Measurements from ENCODE around the gene MFN2. TPM values are rescaled to one million over a fixed set of nuclear protein-coding genes. Genes with fewer than 3 reads are reported as not detected.
"Not testable (repeated sequence)": the region's sequence is repeated elsewhere in the genome, so short reads cannot be mapped to it uniquely, and the experiment has no call there.

Gene MFN2
- 84.6 and 88.7 TPM in 2 replicates for total RNA-seq

GRCh38 chr1:11979851-11980675 is at the start of gene MFN2:
MFN2 (plus strand) TSS chr1:11980444; CDS start chr1:11989169, 8,725 bp downstream.
- H3K4me1 Mint-ChIP-seq: peaks cover 29% of the 10 kb centered on the region
- peak; percentile 98 for DNase-seq
- peak within 1 kb of the TSS; percentile 85 for H3K4me3 Mint-ChIP-seq
- no peaks in the 10 kb centered on the region for H3K27me3 Mint-ChIP-seq
- H3K9me3 Mint-ChIP-seq: no peaks in the 10 kb centered on the region
- peaks cover 26% of the 10 kb centered on the region for H3K36me3 Mint-ChIP-seq (ENCODE audit: low read depth)
- intact Hi-C loops (cut with micrococcal nuclease): loop anchor here (1.0 to 2.0 kb wide), 5 partner anchors 39 to 174 kb away; partner anchors contain the start of genes CLCN6, KIAA2013, MIIP and PLOD1
- H3K27ac Mint-ChIP-seq: peak within 1 kb of the TSS; percentile 85

DNA sequence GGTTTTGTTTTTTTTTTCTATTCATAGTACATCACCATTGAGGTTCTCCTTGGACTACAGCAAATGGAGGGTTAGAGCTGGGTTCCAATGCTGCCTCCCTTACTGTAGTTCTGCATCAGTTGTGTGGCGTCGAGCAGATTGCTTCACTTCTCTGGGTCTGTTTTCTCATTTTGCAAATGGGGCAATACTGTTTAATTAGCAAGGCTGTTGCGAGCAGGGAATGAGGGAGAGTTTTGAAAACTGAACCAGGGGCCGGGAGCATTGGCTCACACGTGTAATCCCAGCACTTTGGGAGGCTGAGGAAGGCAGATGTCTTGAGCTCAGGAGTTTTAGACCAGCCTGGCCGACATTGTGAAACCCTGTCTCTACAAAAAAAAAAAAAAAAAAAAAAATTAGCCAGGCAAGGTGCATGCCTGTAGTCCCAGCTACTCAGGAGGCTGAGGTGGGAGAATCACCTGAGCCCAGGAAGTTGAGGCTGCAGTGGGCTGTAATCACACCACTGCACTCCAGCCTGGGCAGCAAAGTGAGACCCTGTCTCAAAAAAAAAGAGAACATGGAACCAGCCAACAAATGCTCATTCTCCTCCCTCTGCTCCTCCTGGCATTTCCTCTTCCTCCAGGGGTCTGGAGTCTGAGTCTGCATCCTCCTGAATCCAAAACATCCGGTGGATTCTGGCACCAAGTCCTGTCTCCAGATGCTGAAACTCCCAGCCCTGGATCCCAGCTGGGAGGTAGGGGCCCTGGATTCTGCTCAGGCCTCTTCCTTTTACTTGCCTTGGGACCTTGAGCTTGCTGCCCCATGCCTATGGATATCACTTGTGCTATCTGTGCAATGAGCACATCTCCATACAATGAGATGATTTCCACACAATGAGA is 49.4 kb upstream of the MFN2 start:
- no peaks in the 10 kb centered on the region for H3K36me3 Mint-ChIP-seq (ENCODE audit: low read depth)
- no peak overlapping the region for H3K4me3 Mint-ChIP-seq
- H3K4me1 Mint-ChIP-seq: peaks cover 9% of the 10 kb centered on the region
- no peak for DNase-seq
- no peak overlapping the region for H3K27ac Mint-ChIP-seq
- no peaks in the 10 kb centered on the region for H3K9me3 Mint-ChIP-seq
- H3K27me3 Mint-ChIP-seq: no peaks in the 10 kb centered on the region
- intact Hi-C loops (cut with micrococcal nuclease): no loop called here

DNA sequence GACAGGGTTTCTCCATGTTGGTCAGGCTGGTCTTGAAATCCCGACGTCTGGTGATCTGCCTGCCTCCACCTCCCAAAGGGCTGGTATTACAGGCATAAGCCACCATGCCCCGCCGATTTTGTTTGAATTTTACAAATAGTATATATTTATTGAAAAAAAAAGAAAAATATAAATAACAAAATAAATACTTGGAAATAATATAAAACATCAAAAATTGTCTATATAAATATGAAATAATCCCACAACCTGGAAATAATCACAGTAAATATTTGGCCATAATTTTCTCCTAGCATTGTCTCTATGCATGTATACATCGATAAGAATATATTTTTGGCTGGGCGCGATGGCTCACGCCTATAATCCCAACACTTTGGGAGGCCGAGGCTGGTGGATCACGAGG is 48.4 kb upstream of the MFN2 start:
- no peaks in the 10 kb centered on the region for H3K36me3 Mint-ChIP-seq (ENCODE audit: low read depth)
- no peaks in the 10 kb centered on the region for H3K27me3 Mint-ChIP-seq
- no peak for DNase-seq
- H3K4me3 Mint-ChIP-seq: no peak overlapping the region
- H3K9me3 Mint-ChIP-seq: no peaks in the 10 kb centered on the region
- peaks cover 5% of the 10 kb centered on the region for H3K4me1 Mint-ChIP-seq
- no peak overlapping the region for H3K27ac Mint-ChIP-seq
- intact Hi-C loops (cut with micrococcal nuclease): no loop called here

- Mint-ChIP-seq H3K27ac (peak within 1 kb of the TSS; percentile 50), H3K4me3 (peak within 1 kb of the TSS; percentile 86), H3K27me3 (no peaks in the 10 kb centered on the region), H3K4me1 (peaks cover 8% of the 10 kb centered on the region), H3K9me3 (no peaks in the 10 kb centered on the region), H3K36me3 (ENCODE audit: low read depth) (no peaks in the 10 kb centered on the region)
- peak; percentile 94 for DNase-seq
- intact Hi-C loops (cut with micrococcal nuclease): loop anchor here (1.0 to 2.0 kb wide), 3 partner anchors 8 to 46 kb away; partner anchors contain the start of genes KIAA2013 and MFN2
Observed at GRCh38 chr1:11934302-11935056, 45.8 kb upstream of the MFN2 start, which contains the start of gene PLOD1. PLOD1 (plus strand) TSS chr1:11934717; CDS start chr1:11934780, 63 bp downstream.

- Mint-ChIP-seq H3K9me3 (no peaks in the 10 kb centered on the region), H3K36me3 (ENCODE audit: low read depth) (no peaks in the 10 kb centered on the region), H3K4me3 (peak overlapping the region; percentile 86), H3K27ac (peak overlapping the region; percentile 15), H3K27me3 (no peaks in the 10 kb centered on the region), H3K4me1 (peaks cover 6% of the 10 kb centered on the region)
- intact Hi-C loops (cut with micrococcal nuclease): loop anchor here (2.0 kb wide), 1 partner anchor 26 kb away; no protein-coding TSS in a partner anchor
- DNase-seq: no peak
Observed at GRCh38 chr1:11935057-11935412, 45.2 kb upstream of the MFN2 start.

DNA sequence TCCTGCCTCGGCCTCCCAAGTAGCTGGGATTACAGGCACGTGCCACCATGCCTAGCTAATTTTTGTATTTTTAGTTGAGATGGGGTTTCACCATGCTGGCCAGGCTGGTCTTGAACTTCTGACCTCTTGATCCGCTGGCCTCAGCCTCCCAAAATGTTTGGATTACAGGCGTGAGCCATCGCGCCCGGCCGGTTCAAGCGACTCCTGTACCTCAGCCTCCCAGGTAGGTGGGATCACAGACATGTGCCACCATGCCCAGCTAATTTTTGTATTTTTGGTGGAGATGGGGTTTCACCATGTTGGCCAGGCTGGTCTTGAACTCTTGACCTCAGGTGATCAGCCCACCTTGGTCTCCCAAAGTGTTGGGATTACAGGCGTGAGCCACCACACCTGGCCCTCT is 44.5 kb upstream of the MFN2 start:
- H3K4me3 Mint-ChIP-seq: peak overlapping the region; percentile 17
- intact Hi-C loops (cut with micrococcal nuclease): loop anchor here (2.0 kb wide), 1 partner anchor 27 kb away; no protein-coding TSS in a partner anchor
- not testable (repeated sequence) for H3K36me3 Mint-ChIP-seq (ENCODE audit: low read depth); H3K27me3 Mint-ChIP-seq; DNase-seq; H3K27ac Mint-ChIP-seq; H3K4me1 Mint-ChIP-seq; H3K9me3 Mint-ChIP-seq

- Mint-ChIP-seq H3K27ac (no peak overlapping the region), H3K4me1 (peaks cover 7% of the 10 kb centered on the region), H3K36me3 (ENCODE audit: low read depth) (no peaks in the 10 kb centered on the region), H3K27me3 (no peaks in the 10 kb centered on the region), H3K9me3 (no peaks in the 10 kb centered on the region), H3K4me3 (no peak overlapping the region)
- intact Hi-C loops (cut with micrococcal nuclease): no loop called here
- no peak for DNase-seq
Observed at GRCh38 chr1:11938722-11939526, 41.3 kb upstream of the MFN2 start.

DNA sequence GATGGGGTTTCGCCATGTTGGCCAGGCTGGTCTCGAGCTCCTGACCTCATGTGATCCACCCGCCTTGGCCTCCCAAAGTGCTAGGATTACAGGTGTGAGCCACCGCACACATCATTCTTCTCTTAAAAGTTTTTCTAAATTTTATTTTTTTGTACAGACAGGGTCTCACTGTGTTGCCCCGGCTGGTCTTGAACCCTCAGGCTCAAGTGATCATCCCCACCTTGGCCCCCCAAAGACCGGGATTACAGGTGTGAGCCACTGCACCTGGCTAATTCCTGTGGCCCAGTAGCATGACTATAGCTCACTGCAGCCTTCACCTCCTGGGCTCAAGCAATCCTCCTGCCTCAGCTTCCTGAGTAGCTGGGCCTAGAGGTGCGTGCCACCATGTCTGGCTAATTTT is 40.5 kb upstream of the MFN2 start:
- H3K27me3 Mint-ChIP-seq; DNase-seq; H3K9me3 Mint-ChIP-seq; H3K4me3 Mint-ChIP-seq; intact Hi-C loops (cut with micrococcal nuclease); H3K36me3 Mint-ChIP-seq (ENCODE audit: low read depth); H3K4me1 Mint-ChIP-seq; H3K27ac Mint-ChIP-seq: not testable (repeated sequence)

DNA sequence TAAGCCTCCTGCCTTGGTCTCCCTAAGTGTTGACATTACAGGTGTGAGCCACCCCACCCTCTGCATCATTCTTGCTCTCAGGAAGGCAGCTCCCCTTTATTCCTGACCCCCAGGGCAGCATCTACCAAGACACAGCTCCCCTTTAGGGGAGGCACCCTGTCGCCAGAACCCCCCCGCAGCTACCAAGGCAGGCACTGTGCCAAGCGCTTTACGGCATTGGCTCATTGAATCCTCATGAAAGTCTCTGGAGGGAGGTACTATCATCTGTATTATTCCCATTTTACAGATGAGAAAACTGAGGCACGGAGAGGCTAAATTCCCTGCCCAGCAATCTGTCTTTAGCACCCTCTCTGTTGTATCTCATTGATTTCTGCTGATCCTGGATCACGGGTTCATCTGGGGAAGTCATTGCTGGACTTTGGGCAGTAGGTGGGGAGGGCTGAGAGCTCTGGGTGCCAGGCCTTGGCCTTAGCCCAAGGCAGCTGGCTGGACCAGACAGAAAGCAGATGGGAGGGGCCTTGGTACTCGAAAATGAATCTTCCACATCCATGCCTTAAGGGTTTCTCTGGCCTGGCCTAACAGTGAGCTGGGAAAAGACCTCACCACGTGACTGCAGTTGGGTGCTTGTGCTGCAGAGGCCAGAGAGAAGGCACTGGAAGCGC is 39.9 kb upstream of the MFN2 start:
- Mint-ChIP-seq H3K4me3 (no peak overlapping the region), H3K9me3 (no peaks in the 10 kb centered on the region), H3K36me3 (ENCODE audit: low read depth) (peaks cover 4% of the 10 kb centered on the region), H3K4me1 (peaks cover 5% of the 10 kb centered on the region), H3K27me3 (no peaks in the 10 kb centered on the region), H3K27ac (no peak overlapping the region)
- no peak for DNase-seq
- intact Hi-C loops (cut with micrococcal nuclease): no loop called here

- intact Hi-C loops (cut with micrococcal nuclease): no loop called here
- Mint-ChIP-seq H3K27me3 (no peaks in the 10 kb centered on the region), H3K4me3 (no peak overlapping the region), H3K9me3 (peaks cover 6% of the 10 kb centered on the region), H3K36me3 (ENCODE audit: low read depth) (peaks cover 10% of the 10 kb centered on the region), H3K27ac (no peak overlapping the region), H3K4me1 (peaks cover 10% of the 10 kb centered on the region)
- no peak for DNase-seq
Observed at GRCh38 chr1:11942280-11942679, 38.0 kb upstream of the MFN2 start.

GRCh38 chr1:11943619-11944018 is 36.6 kb upstream of the MFN2 start:
- H3K9me3 Mint-ChIP-seq: peaks cover 6% of the 10 kb centered on the region
- H3K36me3 Mint-ChIP-seq (ENCODE audit: low read depth): peaks cover 18% of the 10 kb centered on the region
- no peak overlapping the region for H3K27ac Mint-ChIP-seq
- intact Hi-C loops (cut with micrococcal nuclease): no loop called here
- H3K4me3 Mint-ChIP-seq: no peak overlapping the region
- H3K27me3 Mint-ChIP-seq: no peaks in the 10 kb centered on the region
- DNase-seq: no peak
- peaks cover 7% of the 10 kb centered on the region for H3K4me1 Mint-ChIP-seq

DNA sequence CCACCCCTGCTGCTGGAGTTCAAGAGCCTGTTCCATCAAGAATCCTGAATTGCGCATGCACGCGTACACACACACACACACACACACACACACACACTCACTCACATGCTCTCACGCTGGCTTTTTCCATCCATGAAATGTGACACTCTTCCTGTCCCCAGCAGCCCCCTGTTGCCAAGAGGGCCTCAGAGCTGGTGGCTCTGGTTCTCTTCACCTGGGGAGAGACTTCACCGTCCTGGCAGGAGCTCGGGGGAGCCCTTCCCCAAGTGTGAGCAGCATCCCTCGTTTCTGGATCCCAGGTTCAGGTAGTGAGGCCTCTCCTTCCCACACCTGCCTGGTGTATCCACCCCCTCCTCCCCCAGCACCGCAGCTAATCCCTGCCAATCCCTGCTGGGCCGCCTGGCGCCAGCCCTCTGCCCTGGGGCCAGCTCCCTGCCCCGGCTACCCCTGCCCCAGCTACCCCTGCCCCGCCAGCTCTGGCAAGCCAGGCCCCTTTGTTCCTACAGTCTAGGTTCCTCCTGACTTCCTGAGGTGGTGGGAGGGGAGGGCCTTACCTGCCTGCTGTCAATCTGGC is 35.8 kb upstream of the MFN2 start:
- H3K27ac Mint-ChIP-seq: no peak overlapping the region
- intact Hi-C loops (cut with micrococcal nuclease): no loop called here
- no peak overlapping the region for H3K4me3 Mint-ChIP-seq
- H3K27me3 Mint-ChIP-seq: no peaks in the 10 kb centered on the region
- H3K36me3 Mint-ChIP-seq (ENCODE audit: low read depth): peaks cover 21% of the 10 kb centered on the region
- H3K4me1 Mint-ChIP-seq: peaks cover 7% of the 10 kb centered on the region
- DNase-seq: no peak
- peaks cover 6% of the 10 kb centered on the region for H3K9me3 Mint-ChIP-seq
